Measurements from ENCODE around the gene MKKS.

DNA sequence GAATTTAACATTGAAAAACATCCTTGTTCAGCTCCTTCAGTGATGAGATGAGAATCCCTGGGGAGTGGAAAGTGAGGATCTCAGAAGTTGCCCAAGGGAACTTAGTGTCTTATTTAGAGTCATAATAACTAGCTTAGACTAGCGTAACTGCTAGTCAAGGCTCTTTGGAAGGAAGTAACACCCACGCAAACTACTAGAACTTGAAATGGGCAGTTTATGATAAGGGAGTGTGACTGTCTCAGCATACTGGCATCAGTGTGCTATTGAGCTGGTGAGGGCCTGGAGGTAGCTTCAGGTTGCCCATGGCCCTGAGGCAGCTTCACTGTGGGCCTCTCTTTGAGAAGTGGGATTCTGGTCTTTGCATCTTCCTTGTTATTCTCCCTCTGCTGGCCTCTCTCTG is 41.2 kb upstream of the MKKS start:
- TF ChIP-seq GATA3 (IDR thresholded peaks at IDR 0.05; ENCODE audit: low read depth, low read length) (no peak), GATA2 (IDR thresholded peaks at IDR 0.05; ENCODE audit: low read depth, low read length) (no peak)

Data from SH-SY5Y (cell line).